ENCODE data around the gene USP12. TPM values are rescaled to one million over a fixed set of nuclear protein-coding genes. Genes with fewer than 3 reads are reported as not detected.

Gene USP12
- total and polyA plus RNA-seq, 4 donors, result 5.7 to 43.7 (median 11.9) TPM

DNA sequence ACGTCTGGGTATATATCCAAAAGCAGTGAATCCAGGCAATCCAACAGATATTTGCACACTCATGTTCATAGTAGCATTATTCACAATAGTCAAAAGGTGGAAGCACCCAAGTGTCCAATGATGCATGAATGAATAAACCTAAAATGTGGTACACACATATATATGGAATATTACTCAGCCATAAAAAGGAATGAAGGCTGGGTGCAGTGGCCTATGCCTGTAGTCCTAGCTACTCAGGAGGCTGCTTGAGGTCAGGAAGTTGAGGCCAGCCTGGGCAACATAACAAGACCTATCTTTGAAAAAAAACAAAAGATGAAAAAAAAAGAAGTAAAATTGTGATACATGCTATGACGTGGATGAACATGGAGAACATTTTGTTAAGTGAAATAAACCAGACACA is 10.4 kb upstream of the USP12 start:
- H3K27ac ChIP-seq (ENCODE audit: low read depth in 1 of 2, low read length in 2 of 2), result peak overlapping the region in 1 of 2 donors; percentile 97
- no peak overlapping the region for H3K4me3 ChIP-seq (ENCODE audit: low read depth in 1 of 3, low read length in 3 of 3)
- H3K4me1 ChIP-seq (ENCODE audit: control insufficient read depth in 4 of 4, insufficient read depth in 4 of 4, low read length in 3 of 4), result peaks cover 4 to 18% (median 9%) of the 10 kb centered on the region in 4 donors
- no peaks in the 10 kb centered on the region for H3K27me3 ChIP-seq (ENCODE audit: control insufficient read depth in 4 of 4, insufficient read depth in 4 of 4, low read length in 3 of 4)
- H3K9ac ChIP-seq (ENCODE audit: low read depth in 1 of 2, low read length in 2 of 2), result no peak overlapping the region
- no peak for TF ChIP-seq HNF4G (IDR thresholded peaks at IDR 0.05)
- TF ChIP-seq, protein P1, sequence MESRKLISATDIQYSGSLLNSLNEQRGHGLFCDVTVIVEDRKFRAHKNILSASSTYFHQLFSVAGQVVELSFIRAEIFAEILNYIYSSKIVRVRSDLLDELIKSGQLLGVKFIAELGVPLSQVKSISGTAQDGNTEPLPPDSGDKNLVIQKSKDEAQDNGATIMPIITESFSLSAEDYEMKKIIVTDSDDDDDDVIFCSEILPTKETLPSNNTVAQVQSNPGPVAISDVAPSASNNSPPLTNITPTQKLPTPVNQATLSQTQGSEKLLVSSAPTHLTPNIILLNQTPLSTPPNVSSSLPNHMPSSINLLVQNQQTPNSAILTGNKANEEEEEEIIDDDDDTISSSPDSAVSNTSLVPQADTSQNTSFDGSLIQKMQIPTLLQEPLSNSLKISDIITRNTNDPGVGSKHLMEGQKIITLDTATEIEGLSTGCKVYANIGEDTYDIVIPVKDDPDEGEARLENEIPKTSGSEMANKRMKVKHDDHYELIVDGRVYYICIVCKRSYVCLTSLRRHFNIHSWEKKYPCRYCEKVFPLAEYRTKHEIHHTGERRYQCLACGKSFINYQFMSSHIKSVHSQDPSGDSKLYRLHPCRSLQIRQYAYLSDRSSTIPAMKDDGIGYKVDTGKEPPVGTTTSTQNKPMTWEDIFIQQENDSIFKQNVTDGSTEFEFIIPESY (IDR thresholded peaks at IDR 0.05), result no peak
- no peak for TF ChIP-seq TAF1 (conservative IDR thresholded peaks at IDR 0.05)
- no peak for TF ChIP-seq ATF3 (IDR thresholded peaks at IDR 0.05)
- TF ChIP-seq, protein P2, sequence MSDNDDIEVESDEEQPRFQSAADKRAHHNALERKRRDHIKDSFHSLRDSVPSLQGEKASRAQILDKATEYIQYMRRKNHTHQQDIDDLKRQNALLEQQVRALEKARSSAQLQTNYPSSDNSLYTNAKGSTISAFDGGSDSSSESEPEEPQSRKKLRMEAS (IDR thresholded peaks at IDR 0.05), result no peak
- TF ChIP-seq JUND (IDR thresholded peaks at IDR 0.05), result no peak
- TF ChIP-seq, protein P3, sequence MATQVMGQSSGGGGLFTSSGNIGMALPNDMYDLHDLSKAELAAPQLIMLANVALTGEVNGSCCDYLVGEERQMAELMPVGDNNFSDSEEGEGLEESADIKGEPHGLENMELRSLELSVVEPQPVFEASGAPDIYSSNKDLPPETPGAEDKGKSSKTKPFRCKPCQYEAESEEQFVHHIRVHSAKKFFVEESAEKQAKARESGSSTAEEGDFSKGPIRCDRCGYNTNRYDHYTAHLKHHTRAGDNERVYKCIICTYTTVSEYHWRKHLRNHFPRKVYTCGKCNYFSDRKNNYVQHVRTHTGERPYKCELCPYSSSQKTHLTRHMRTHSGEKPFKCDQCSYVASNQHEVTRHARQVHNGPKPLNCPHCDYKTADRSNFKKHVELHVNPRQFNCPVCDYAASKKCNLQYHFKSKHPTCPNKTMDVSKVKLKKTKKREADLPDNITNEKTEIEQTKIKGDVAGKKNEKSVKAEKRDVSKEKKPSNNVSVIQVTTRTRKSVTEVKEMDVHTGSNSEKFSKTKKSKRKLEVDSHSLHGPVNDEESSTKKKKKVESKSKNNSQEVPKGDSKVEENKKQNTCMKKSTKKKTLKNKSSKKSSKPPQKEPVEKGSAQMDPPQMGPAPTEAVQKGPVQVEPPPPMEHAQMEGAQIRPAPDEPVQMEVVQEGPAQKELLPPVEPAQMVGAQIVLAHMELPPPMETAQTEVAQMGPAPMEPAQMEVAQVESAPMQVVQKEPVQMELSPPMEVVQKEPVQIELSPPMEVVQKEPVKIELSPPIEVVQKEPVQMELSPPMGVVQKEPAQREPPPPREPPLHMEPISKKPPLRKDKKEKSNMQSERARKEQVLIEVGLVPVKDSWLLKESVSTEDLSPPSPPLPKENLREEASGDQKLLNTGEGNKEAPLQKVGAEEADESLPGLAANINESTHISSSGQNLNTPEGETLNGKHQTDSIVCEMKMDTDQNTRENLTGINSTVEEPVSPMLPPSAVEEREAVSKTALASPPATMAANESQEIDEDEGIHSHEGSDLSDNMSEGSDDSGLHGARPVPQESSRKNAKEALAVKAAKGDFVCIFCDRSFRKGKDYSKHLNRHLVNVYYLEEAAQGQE (IDR thresholded peaks at IDR 0.05), result no peak
- TF ChIP-seq RAD21 (IDR thresholded peaks at IDR 0.05), result no peak
- TF ChIP-seq GABPA (IDR thresholded peaks at IDR 0.05 in 1 of 2, conservative IDR thresholded peaks at IDR 0.05 in 1 of 2), result no peak
- no peak for TF ChIP-seq RXRA (IDR thresholded peaks at IDR 0.05)
- TF ChIP-seq FOXA2 (IDR thresholded peaks at IDR 0.05), result no peak
- no peak for TF ChIP-seq YY1 (IDR thresholded peaks at IDR 0.05)
- TF ChIP-seq CTCF (IDR thresholded peaks at IDR 0.05; ENCODE audit: low read depth, low read length, missing input control), result no peak
- TF ChIP-seq NR2F2 (IDR thresholded peaks at IDR 0.05), result no peak
- no peak for TF ChIP-seq SP1 (IDR thresholded peaks at IDR 0.05)
- TF ChIP-seq FOXA1 (IDR thresholded peaks at IDR 0.05), result no peak
- TF ChIP-seq EGR1 (IDR thresholded peaks at IDR 0.05; ENCODE audit: low read depth in 2 of 2), result no peak
- TF ChIP-seq HNF4A (conservative IDR thresholded peaks at IDR 0.05), result no peak
- no peak for DNase-seq (ENCODE audit: low spot score)
- H3K9me3 ChIP-seq (ENCODE audit: control insufficient read depth in 4 of 4, low read length in 3 of 4), result no peaks in the 10 kb centered on the region
- no peaks in the 10 kb centered on the region for H3K36me3 ChIP-seq (ENCODE audit: control insufficient read depth in 4 of 4, insufficient read depth in 3 of 4, low read depth in 1 of 4, low read length in 3 of 4)
- WGBS, result 94% methylated on average over 2 of the region's 2 CpGs

Measured in liver (tissue), 9 donors.